ENCODE measurements around the gene SSBP3. TPM values are rescaled to one million over a fixed set of nuclear protein-coding genes. Genes with fewer than 3 reads are reported as not detected.

SSBP3 gene
- total RNA-seq, 1 donor from 2014 or later, result 29.7 TPM

DNA sequence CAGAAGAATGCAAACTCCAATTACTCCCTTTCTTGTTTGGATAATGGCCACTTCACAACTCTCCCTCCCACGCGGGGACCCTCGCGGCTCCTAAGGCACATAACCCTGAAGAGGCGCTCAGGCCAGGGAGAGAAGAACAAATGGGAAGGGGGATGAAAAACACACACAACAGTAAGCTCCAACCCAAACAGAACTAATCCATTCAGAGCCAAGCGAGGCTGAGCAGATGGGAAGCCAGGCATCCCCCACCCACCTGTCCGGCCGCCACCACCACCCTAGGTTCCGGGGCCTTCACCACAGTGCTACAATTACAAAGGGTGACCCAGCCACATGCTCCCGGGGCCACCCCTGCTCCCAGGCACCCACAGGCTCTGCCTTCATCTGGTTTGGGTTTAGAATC, 104.7 kb downstream of the SSBP3 start:
- Mint-ChIP-seq H3K4me1 (peaks cover 23% of the 10 kb centered on the region), H3K27ac (no peak overlapping the region), H3K27me3 (no peaks in the 10 kb centered on the region), H3K36me3 (ENCODE audit: low read depth) (no peaks in the 10 kb centered on the region), H3K4me3 (no peak overlapping the region), H3K9me3 (no peaks in the 10 kb centered on the region)
- DNase-seq (no peak), ATAC-seq (ENCODE audit: low read depth) (no peak)
- intact Hi-C loops (cut with micrococcal nuclease), result no loop called here
- CTCF ChIA-PET, result no interaction called here
- TF ChIP-seq, protein P1, sequence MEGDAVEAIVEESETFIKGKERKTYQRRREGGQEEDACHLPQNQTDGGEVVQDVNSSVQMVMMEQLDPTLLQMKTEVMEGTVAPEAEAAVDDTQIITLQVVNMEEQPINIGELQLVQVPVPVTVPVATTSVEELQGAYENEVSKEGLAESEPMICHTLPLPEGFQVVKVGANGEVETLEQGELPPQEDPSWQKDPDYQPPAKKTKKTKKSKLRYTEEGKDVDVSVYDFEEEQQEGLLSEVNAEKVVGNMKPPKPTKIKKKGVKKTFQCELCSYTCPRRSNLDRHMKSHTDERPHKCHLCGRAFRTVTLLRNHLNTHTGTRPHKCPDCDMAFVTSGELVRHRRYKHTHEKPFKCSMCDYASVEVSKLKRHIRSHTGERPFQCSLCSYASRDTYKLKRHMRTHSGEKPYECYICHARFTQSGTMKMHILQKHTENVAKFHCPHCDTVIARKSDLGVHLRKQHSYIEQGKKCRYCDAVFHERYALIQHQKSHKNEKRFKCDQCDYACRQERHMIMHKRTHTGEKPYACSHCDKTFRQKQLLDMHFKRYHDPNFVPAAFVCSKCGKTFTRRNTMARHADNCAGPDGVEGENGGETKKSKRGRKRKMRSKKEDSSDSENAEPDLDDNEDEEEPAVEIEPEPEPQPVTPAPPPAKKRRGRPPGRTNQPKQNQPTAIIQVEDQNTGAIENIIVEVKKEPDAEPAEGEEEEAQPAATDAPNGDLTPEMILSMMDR (IDR thresholded peaks at IDR 0.05), result no peak
- POLR2A ChIA-PET, result no interaction called here

DNA sequence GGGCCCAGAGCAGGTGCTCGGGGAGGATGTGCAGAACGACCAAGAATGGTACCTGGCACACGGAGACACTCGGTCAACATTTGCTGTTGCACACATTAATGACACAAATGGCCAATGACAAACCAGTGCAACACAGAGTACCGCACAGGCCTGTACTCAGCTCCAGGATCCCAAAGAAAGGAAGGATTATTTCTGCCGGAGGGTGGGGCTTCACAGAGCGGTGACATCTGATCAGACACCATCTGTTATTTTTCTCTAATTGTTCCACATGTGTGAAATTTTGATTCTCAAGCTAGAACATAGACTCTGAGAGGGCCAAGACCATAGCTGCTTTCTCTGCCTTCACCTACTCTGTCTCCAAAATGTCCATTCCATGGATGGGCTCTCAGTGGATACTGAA, 105.8 kb downstream of the SSBP3 start:
- Mint-ChIP-seq H3K4me3 (no peak overlapping the region), H3K4me1 (peaks cover 23% of the 10 kb centered on the region), H3K27me3 (no peaks in the 10 kb centered on the region), H3K27ac (no peak overlapping the region), H3K36me3 (ENCODE audit: low read depth) (no peaks in the 10 kb centered on the region), H3K9me3 (no peaks in the 10 kb centered on the region)
- DNase-seq (no peak), ATAC-seq (ENCODE audit: low read depth) (no peak)
- CTCF ChIA-PET, result interaction anchor here (1.0 kb wide), 1 partner anchor 12 kb away, joined by 4 read pairs; no protein-coding TSS in a partner anchor
- TF ChIP-seq, protein P1 (IDR thresholded peaks at IDR 0.05), result no peak
- intact Hi-C loops (cut with micrococcal nuclease), result no loop called here
- POLR2A ChIA-PET, result no interaction called here

DNA sequence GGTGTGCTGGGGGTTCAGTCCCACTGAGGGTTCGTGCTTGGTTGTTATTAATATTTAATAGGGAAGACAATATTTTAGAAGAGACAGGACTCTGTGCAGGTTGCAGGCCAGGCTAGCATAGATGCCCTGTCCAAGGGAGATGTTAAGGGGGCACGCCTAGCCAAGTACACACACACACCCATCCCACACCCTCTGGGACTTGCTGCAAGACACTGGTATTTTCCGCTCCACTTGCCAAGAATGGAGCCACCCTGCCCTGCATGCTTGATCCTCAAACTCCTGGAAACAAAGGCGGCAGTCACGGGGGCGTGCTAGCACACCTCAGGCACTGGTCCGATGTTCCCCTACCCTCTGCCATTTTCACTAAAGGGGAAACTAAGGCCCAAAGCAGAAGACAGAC, 107.2 kb downstream of the SSBP3 start:
- Mint-ChIP-seq H3K27me3 (no peaks in the 10 kb centered on the region), H3K9me3 (no peaks in the 10 kb centered on the region), H3K27ac (no peak overlapping the region), H3K36me3 (ENCODE audit: low read depth) (no peaks in the 10 kb centered on the region), H3K4me1 (peaks cover 23% of the 10 kb centered on the region), H3K4me3 (no peak overlapping the region)
- TF ChIP-seq, protein P1 (IDR thresholded peaks at IDR 0.05), result no peak
- POLR2A ChIA-PET, result no interaction called here
- CTCF ChIA-PET, result no interaction called here
- intact Hi-C loops (cut with micrococcal nuclease), result no loop called here
- ATAC-seq (ENCODE audit: low read depth) (no peak), DNase-seq (no peak)

DNA sequence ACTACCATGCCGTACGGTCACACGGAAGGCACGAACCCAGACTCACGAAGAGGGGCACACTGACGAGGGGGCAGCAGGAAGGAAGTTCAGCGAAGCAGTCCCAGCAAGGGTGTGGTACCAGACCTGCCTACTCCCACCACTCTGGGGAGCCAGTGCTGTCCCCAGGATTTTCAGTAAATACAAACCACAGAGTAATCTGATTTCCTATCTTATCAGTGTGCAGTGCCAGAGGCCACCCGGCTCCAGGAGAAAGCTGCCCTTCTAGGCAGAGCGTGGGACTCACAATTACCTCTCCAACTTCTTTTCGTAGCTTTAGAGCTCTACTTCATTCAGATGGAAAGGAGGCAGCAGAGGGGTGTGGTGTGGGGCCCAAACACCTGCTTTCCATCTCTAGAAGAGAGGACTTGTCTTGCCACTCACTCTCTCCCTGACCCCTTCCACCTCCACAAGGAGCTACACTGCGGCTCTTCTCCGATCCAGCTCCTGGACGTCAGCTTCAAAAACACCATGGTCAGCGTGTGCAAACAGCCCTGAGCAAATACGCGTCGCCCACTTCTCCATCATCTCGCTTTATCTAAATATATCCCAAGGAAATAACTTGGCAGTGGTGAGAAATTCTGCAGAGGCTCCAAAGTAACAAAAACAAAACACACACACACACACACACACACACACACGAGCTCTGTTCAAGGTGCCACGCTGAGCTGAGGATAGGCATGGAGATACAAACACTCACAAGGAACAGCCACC, 107.7 kb downstream of the SSBP3 start:
- no peak for DNase-seq
- CTCF ChIA-PET, result no interaction called here
- Mint-ChIP-seq H3K27me3 (no peaks in the 10 kb centered on the region), H3K36me3 (ENCODE audit: low read depth) (no peaks in the 10 kb centered on the region), H3K9me3 (no peaks in the 10 kb centered on the region), H3K4me1 (peaks cover 23% of the 10 kb centered on the region), H3K27ac (no peak overlapping the region), H3K4me3 (no peak overlapping the region)
- no peak for ATAC-seq (ENCODE audit: low read depth)
- TF ChIP-seq, protein P1 (IDR thresholded peaks at IDR 0.05), result no peak
- intact Hi-C loops (cut with micrococcal nuclease), result no loop called here
- POLR2A ChIA-PET, result no interaction called here

DNA sequence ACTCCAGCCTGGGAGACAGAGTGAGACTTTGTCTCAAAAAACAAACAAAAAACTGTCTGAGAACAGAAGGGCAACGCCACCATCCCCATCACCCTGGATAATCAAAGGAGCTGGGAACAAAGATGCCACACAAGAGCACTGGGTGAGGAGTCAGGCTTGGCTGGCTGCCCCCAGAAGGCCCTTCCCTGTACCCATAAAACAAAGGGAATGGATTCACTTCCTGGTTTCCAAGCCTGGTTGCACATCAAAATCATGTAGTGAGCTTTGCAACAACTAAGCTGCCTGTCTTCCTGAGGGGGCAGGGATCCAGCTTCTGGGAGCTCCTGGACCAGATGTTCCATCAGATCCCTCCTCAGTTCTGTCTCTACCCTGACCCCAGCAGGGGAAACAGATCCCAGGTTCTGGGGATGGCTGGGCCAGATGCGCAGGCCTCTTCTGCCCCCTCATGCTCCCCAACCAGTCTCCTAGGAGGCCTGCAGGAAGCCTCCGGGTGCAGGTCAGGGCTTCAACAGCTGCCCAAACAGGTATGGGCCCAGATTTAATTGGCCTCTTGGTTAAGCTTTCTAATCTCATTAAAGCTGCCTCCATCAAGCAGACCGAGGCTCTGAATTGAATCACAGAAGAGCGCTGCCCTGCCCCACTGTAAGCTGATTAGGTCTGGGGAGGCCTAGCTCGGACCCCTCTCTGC, 108.5 kb downstream of the SSBP3 start:
- H3K36me3 Mint-ChIP-seq (ENCODE audit: low read depth), result no peaks in the 10 kb centered on the region
- TF ChIP-seq, protein P1 (IDR thresholded peaks at IDR 0.05), result no peak
- H3K4me3 Mint-ChIP-seq, result no peak overlapping the region
- ATAC-seq (ENCODE audit: low read depth) (no peak), DNase-seq (no peak)
- intact Hi-C loops (cut with micrococcal nuclease), result no loop called here
- no peak overlapping the region for H3K27ac Mint-ChIP-seq
- H3K27me3 Mint-ChIP-seq, result no peaks in the 10 kb centered on the region
- peaks cover 23% of the 10 kb centered on the region for H3K4me1 Mint-ChIP-seq
- CTCF ChIA-PET, result no interaction called here
- no peaks in the 10 kb centered on the region for H3K9me3 Mint-ChIP-seq
- POLR2A ChIA-PET, result no interaction called here

All from activated B cell treated with CpG ODN at 0.5 μM for 24 hours (primary cell).